ENCODE data around the gene ZNF532.

The ZNF532 gene

DNA sequence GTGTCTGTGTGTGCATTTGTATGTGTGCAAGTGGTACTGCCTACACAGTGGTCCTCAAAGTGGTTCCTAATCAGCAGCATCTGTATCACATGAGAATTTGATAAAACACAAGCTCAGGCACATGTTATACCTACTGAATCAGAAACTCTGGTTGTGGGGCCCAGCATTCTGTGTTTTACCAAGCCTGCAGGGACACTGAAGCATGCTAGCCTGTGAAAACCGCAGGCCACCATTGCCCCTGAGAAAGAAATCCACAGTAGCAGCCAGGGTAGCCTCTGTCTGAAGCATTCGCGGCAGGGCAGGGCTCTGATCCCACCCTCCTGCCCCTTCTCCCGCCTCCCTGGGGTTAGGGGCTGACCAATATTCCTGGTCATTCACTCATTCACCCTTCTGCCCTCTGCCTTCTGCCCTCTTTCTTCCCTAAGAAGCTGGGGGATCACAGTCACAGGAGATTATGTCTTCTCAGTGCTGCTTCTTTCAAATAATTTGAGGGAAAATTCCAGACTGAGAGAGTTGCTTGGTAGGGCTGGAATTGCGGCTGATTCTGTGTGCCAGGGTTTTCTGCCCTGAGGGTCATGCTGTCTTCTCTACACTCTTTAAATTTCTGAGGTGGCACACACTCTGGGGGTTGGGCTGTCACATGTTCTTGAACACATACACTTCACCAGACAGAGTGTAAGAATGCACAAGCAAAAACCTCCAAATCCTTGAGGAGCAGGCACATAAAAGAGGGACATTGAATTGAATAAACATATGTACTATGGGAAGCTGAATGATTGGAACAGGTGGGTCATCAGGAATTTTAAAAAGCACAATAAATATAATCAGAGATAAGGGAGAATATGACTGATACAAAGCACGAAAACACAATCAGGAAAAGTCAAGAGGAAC, 148.4 kb downstream of the ZNF532 start:
- no peak for DNase-seq (ENCODE audit: low read depth)
- no peak for TF ChIP-seq POLR2A (IDR thresholded peaks at IDR 0.05; ENCODE audit: extremely low read depth, insufficient read length)
- no peak for TF ChIP-seq MAX (IDR thresholded peaks at IDR 0.05; ENCODE audit: low read depth, low read length)
- TF ChIP-seq CTCF (IDR thresholded peaks at IDR 0.05; ENCODE audit: low read depth, low read length) = no peak
- TF ChIP-seq MYC (IDR thresholded peaks at IDR 0.05; ENCODE audit: low read depth, low read length) = no peak
- no peak overlapping the region for H3K4me3 ChIP-seq (ENCODE audit: low read depth, low read length)

DNA sequence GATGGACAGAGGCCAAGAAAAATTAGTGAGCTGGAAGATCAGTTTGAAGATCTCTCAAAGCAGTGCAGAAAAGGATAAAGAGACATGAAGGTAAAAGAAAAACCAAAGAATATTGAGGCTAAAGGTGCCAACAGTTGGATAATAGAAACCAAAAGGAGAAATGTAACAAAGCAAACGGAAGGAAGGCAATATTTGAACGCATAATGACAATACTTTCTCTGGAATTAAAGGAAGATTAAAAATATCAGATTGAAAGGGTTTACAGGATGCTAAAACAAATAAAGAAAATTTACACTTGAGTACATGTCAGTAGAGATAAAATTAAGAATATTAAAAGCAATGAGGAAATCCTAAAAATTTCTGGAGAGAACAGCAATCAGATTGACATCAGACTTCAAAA, 149.1 kb downstream of the ZNF532 start:
- H3K4me3 ChIP-seq (ENCODE audit: low read depth, low read length) = no peak overlapping the region
- no peak for TF ChIP-seq POLR2A (IDR thresholded peaks at IDR 0.05; ENCODE audit: extremely low read depth, insufficient read length)
- TF ChIP-seq MAX (IDR thresholded peaks at IDR 0.05; ENCODE audit: low read depth, low read length) = no peak
- TF ChIP-seq CTCF (IDR thresholded peaks at IDR 0.05; ENCODE audit: low read depth, low read length) = no peak
- TF ChIP-seq MYC (IDR thresholded peaks at IDR 0.05; ENCODE audit: low read depth, low read length) = no peak
- no peak for DNase-seq (ENCODE audit: low read depth)

DNA sequence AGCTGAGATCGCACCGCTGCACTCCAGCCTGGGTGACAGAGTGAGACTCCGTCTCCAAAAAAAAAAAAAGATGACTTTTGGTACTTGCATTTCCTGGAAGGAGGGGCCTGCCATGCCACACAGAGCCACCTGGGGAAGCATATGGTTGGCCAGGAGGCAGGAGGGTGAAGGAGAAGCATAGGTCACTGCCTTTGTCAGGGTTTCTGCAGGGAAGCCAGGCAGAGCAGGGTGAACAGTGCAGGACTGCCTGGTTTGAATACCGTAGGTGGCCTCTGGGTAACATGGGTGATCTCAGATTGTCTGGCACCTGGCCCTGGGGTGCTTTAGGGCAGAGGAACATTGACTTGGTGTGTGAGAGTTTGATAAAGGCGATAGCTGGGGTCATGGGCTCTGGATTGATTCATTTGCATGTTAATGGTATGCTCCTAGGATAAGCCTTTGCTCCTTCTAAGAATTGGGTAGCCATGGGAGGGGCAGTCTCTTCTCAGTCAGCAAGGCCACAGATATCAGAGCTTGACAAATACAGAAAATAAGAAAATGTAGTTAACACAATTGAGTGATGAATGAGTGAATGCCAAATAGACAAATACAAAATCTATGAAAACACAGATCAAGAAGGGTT, 151.0 kb downstream of the ZNF532 start:
- no peak for DNase-seq (ENCODE audit: low read depth)
- no peak for TF ChIP-seq MYC (IDR thresholded peaks at IDR 0.05; ENCODE audit: low read depth, low read length)
- TF ChIP-seq POLR2A (IDR thresholded peaks at IDR 0.05; ENCODE audit: extremely low read depth, insufficient read length) = no peak
- TF ChIP-seq MAX (IDR thresholded peaks at IDR 0.05; ENCODE audit: low read depth, low read length) = no peak
- TF ChIP-seq CTCF (IDR thresholded peaks at IDR 0.05; ENCODE audit: low read depth, low read length) = no peak
- no peak overlapping the region for H3K4me3 ChIP-seq (ENCODE audit: low read depth, low read length)

- TF ChIP-seq MAX (IDR thresholded peaks at IDR 0.05; ENCODE audit: low read depth, low read length) (no peak), MYC (IDR thresholded peaks at IDR 0.05; ENCODE audit: low read depth, low read length) (no peak), POLR2A (IDR thresholded peaks at IDR 0.05; ENCODE audit: extremely low read depth, insufficient read length) (no peak), CTCF (IDR thresholded peaks at IDR 0.05; ENCODE audit: low read depth, low read length) (no peak)
- DNase-seq (ENCODE audit: low read depth) = no peak
Observed at GRCh38 chr18:59021500-59021899, 156.8 kb downstream of the ZNF532 start.

GRCh38 chr18:59022167-59022945, 157.7 kb downstream of the ZNF532 start:
- no peak overlapping the region for H3K4me3 ChIP-seq (ENCODE audit: low read depth, low read length)
- DNase-seq (ENCODE audit: low read depth) = no peak

More at GRCh38 chr18:59021500-59021899, 156.8 kb downstream of the ZNF532 start:
- no peak overlapping the region for H3K4me3 ChIP-seq (ENCODE audit: low read depth, low read length)

More at GRCh38 chr18:59022167-59022945, 157.7 kb downstream of the ZNF532 start:
- TF ChIP-seq MYC (IDR thresholded peaks at IDR 0.05; ENCODE audit: low read depth, low read length) (no peak), CTCF (IDR thresholded peaks at IDR 0.05; ENCODE audit: low read depth, low read length) (no peak), POLR2A (IDR thresholded peaks at IDR 0.05; ENCODE audit: extremely low read depth, insufficient read length) (no peak), MAX (IDR thresholded peaks at IDR 0.05; ENCODE audit: low read depth, low read length) (no peak)
